K562 (cell line): ENCODE data around the gene ZMIZ1. TPM values are rescaled to one million over a fixed set of nuclear protein-coding genes. Genes with fewer than 3 reads are reported as not detected.

Source experiments
- ADNP ChIP-seq: fragments of 200-800 bp; sonication (Bioruptor generic); IDR thresholded peaks from 2 replicates; pipeline ENCODE4 v1.6.1; 2016; ENCODE audit warnings: missing genetic modification characterization, missing compliant biosample characterization
- NR2C2 ChIP-seq, 2 experiments: fragments of 200-800 bp in 1 of 2; sonication (Bioruptor generic) in 1 of 2; sonication (generic) in 1 of 2; formaldehyde crosslinking in 1 of 2; IDR thresholded peaks; 2 replicates each; pipeline versions ENCODE4 v1.6.1 to v1.8.0; 2016 to 2022; ENCODE audit warnings: mild to moderate bottlenecking in 1 of 2, missing compliant biosample characterization in 1 of 2, missing genetic modification characterization in 1 of 2, missing genetic modification reagents in 1 of 2
- SNIP1 ChIP-seq: fragments of 450-650 bp; IDR thresholded peaks from 2 replicates; pipeline ENCODE4 v1.7.1; 2017; ENCODE audit warnings: low read depth, mild to moderate bottlenecking
- THRAP3 ChIP-seq: fragments of 450-650 bp; IDR thresholded peaks from 2 replicates; pipeline ENCODE4 v1.6.1; 2016; ENCODE audit warnings: mild to moderate bottlenecking, inconsistent platforms, borderline replicate concordance
- ZNF589 ChIP-seq: fragments of 200-800 bp; sonication (Bioruptor generic); IDR thresholded peaks from 2 replicates; pipeline ENCODE4 v1.6.1; 2016; ENCODE audit warnings: low read depth, missing genetic modification characterization, missing compliant biosample characterization
- ZNF696 ChIP-seq: fragments of 250-450 bp; sonication (Bioruptor Pico); conservative IDR thresholded peaks from 2 replicates; pipeline ENCODE4 v1.4.0; 2020; ENCODE audit warnings: mild to moderate bottlenecking, moderate library complexity
- polyA plus RNA-seq, 8 experiments: library from polyadenylated mRNA; depleted of rRNA in 4 of 8; stranded (reverse) in 5 of 8; unstranded in 3 of 8; fragments of >200 nt; fragmentation: Nextera tagmentation in 2 of 8; fragmentation: Illumina TruSeq in 1 of 8; extraction: Ambion mirVana in 2 of 8; extraction: Trizol in 1 of 8; gene quantifications; 2 replicates each; pipeline versions ENCODE4 v1.2.1 to v1.2.3, GENCODE V29; 2011 to 2014; ENCODE audit warnings: inconsistent platforms in 1 of 8, missing spikeins in 1 of 8
- total RNA-seq, 7 experiments: library from RNA; depleted of rRNA in 6 of 7; stranded (reverse); fragments of >200 nt in 6 of 7; fragmentation: Illumina TruSeq in 2 of 7; extraction: Trizol in 2 of 7; gene quantifications; 2 replicates each; pipeline versions ENCODE4 v1.2.1 to v1.2.3, GENCODE V29; 2011 to 2021; ENCODE audit warnings: low replicate concordance in 1 of 7
- TF ChIP-seq, protein P1 (sequence below): fragments of 450-650 bp; IDR thresholded peaks from 2 replicates; pipeline ENCODE4 v1.6.1; 2018; ENCODE audit warnings: mild to moderate bottlenecking, low read depth; ENCODE audit not compliant: partially characterized antibody
- TF ChIP-seq, protein P2 (sequence below): fragments of 250-450 bp; sonication (Bioruptor Pico); IDR thresholded peaks from 2 replicates; pipeline ENCODE4 v1.9.0; 2021; ENCODE audit warnings: mild to moderate bottlenecking
- TF ChIP-seq, protein P3 (sequence below): fragments of 450-650 bp; IDR thresholded peaks from 2 replicates; pipeline ENCODE4 v1.7.1; 2018; ENCODE audit warnings: mild to moderate bottlenecking, low read depth; ENCODE audit not compliant: partially characterized antibody
- TF ChIP-seq, protein P4 (sequence below): fragments of 450-650 bp; IDR thresholded peaks from 2 replicates; pipeline ENCODE4 v1.6.1; 2016; ENCODE audit warnings: antibody characterized with exemption

ZMIZ1 gene
- total and polyA plus RNA-seq, 9 of the 15 experiments (the other 6 are each of a cell fraction or from before 2014, with no cell fraction given): 1.0 to 37.3 (median 4.3) TPM

DNA sequence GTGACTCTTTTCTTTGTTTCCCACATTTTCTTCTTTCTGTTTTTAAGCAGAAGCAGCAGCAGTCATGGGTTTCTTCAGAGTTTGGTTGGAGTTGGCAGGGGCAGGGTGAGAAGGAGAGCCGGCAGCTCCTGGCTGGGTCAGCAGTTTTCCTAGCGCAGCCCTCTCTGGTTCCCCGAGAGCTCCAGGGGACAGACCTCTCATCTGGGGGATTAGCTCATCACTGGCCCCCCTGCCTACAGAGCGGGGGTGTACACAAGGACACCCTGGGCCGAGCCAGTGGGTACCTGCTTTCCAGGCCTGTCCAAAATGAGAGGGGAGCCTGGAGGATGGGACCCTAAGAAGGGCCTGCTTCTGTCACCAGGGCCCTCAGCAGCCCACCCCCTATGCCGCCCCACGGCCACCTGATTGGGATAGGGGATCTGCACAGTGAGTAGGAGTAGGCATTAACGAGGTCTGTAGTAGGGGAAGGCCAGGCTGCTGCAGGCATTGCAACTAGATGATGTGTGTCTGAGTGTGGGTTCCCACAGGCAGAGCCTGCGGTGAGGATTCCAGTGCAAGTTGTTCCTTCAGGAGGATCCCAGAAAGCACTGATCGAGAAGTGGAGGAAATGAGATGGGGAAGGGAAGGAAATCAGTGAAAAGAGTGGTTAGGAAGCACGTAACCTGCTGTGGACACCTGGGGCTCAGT, 155.6 kb downstream of the ZMIZ1 start (continued):
- TF ChIP-seq, protein P1, sequence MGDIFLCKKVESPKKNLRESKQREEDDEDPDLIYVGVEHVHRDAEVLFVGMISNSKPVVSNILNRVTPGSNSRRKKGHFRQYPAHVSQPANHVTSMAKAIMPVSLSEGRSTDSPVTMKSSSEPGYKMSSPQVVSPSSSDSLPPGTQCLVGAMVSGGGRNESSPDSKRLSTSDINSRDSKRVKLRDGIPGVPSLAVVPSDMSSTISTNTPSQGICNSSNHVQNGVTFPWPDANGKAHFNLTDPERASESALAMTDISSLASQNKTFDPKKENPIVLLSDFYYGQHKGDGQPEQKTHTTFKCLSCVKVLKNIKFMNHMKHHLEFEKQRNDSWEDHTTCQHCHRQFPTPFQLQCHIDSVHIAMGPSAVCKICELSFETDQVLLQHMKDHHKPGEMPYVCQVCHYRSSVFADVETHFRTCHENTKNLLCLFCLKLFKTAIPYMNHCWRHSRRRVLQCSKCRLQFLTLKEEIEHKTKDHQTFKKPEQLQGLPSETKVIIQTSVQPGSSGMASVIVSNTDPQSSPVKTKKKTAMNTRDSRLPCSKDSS: no peak
- TF ChIP-seq ZNF589: no peak
- TF ChIP-seq, protein P2, sequence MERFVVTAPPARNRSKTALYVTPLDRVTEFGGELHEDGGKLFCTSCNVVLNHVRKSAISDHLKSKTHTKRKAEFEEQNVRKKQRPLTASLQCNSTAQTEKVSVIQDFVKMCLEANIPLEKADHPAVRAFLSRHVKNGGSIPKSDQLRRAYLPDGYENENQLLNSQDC: no peak
- no peak for TF ChIP-seq SNIP1
- TF ChIP-seq ZNF696 (CRISPR knock-in tag): no peak
- TF ChIP-seq, protein P3, sequence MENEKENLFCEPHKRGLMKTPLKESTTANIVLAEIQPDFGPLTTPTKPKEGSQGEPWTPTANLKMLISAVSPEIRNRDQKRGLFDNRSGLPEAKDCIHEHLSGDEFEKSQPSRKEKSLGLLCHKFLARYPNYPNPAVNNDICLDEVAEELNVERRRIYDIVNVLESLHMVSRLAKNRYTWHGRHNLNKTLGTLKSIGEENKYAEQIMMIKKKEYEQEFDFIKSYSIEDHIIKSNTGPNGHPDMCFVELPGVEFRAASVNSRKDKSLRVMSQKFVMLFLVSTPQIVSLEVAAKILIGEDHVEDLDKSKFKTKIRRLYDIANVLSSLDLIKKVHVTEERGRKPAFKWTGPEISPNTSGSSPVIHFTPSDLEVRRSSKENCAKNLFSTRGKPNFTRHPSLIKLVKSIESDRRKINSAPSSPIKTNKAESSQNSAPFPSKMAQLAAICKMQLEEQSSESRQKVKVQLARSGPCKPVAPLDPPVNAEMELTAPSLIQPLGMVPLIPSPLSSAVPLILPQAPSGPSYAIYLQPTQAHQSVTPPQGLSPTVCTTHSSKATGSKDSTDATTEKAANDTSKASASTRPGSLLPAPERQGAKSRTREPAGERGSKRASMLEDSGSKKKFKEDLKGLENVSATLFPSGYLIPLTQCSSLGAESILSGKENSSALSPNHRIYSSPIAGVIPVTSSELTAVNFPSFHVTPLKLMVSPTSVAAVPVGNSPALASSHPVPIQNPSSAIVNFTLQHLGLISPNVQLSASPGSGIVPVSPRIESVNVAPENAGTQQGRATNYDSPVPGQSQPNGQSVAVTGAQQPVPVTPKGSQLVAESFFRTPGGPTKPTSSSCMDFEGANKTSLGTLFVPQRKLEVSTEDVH: no peak
- no peak for TF ChIP-seq NR2C2 (CRISPR knock-in tag; IDR thresholded peaks at IDR 0.05)
- TF ChIP-seq NR2C2 (tag; IDR thresholded peaks at IDR 0.05): no peak
- no peak for TF ChIP-seq THRAP3
- TF ChIP-seq, protein P4, sequence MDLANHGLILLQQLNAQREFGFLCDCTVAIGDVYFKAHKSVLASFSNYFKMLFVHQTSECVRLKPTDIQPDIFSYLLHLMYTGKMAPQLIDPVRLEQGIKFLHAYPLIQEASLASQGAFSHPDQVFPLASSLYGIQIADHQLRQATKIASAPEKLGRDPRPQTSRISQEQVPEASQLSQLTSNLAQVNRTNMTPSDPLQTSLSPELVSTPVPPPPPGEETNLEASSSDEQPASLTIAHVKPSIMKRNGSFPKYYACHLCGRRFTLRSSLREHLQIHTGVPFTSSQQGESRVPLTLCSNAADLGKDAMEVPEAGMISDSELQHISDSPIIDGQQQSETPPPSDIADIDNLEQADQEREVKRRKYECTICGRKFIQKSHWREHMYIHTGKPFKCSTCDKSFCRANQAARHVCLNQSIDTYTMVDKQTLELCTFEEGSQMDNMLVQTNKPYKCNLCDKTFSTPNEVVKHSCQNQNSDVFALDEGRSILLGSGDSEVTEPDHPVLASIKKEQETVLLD: no peak
- no peak for TF ChIP-seq ADNP (tag)
